SJCRH30 (cell line): ENCODE data around the gene LRCH3. TPM values are rescaled to one million over a fixed set of nuclear protein-coding genes. Genes with fewer than 3 reads are reported as not detected.

Experiments used
- DNase-seq, 2 experiments: peaks; one replicate each; pipeline ENCODE4 v3.0.0-alpha.2; 2015 to 2020
- H3K27ac ChIP-seq: fragments of 250-450 bp; sonication (Bioruptor Pico); 2 replicates; pipeline ENCODE4 v1.5.1; 2020; ENCODE audit warnings: mild to moderate bottlenecking, moderate library complexity
- H3K27me3 ChIP-seq: fragments of 250-450 bp; sonication (Bioruptor Pico); 2 replicates; pipeline ENCODE4 v1.5.1; 2020; ENCODE audit warnings: mild to moderate bottlenecking, moderate library complexity
- H3K36me3 ChIP-seq: fragments of 250-450 bp; sonication (Bioruptor Pico); 2 replicates; pipeline ENCODE4 v1.5.1; 2020; ENCODE audit warnings: mild to moderate bottlenecking, moderate library complexity
- H3K4me1 ChIP-seq: fragments of 250-450 bp; sonication (Bioruptor Pico); 2 replicates; pipeline ENCODE4 v1.5.1; 2020; ENCODE audit warnings: mild to moderate bottlenecking, moderate library complexity
- H3K4me3 ChIP-seq: fragments of 250-450 bp; sonication (Bioruptor Pico); 2 replicates; pipeline ENCODE4 v1.5.1; 2020; ENCODE audit warnings: mild to moderate bottlenecking, moderate library complexity
- H3K9me3 ChIP-seq: fragments of 250-450 bp; sonication (Bioruptor Pico); replicated peaks from 2 replicates; pipeline ENCODE4 v1.5.1; 2020; ENCODE audit warnings: mild to moderate bottlenecking, moderate library complexity
- total RNA-seq: library from RNA; depleted of rRNA; stranded (reverse); fragments of >200 nt; shearing (Covaris generic); gene quantifications from 2 replicates; pipeline ENCODE4 v1.2.3, GENCODE V29; 2014

LRCH3 gene
- total RNA-seq, 1 experiment from 2014 or later: 144 TPM

DNA sequence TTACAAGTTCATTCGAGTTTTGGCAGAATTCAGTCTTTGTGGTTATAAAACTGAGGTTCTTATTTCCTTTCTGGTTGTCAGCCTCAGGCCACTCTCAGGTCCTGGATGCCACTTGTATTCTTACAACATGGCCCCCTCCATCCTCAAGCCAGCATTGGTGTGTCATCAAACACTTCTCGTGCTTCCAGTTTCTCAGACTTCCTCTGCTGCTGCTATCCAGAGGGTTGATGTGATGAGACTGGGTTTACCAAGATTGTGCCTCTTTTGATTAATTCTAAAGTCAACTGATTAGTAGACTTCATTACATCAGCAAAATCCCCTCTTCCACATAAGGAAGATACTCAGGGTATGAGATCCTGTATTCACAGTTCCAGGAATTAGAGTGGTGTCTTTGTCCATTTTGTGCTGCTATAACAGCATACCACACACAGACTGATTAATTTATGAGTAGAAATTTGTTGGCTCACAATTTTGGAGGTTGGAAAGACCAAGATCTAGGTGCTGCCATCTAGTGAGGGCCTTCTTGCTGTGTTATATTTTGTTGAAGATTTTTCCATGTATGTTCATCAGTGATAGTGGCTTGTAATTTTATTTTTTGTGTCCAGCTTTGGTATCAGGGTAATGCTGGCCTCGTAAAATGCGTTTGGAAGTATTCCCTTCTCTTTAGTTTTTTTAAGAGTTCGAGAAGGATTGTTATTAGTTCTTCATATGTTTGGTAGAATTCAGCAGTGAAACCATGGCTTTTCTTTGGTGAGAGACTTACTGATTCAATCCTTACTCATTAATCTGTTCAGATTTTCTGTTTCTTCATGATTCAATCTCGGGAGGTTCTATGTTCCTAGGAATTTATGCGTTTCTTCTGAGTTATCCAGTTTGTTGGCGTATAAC is 11.1 kb downstream of the LRCH3 start:
- Histone ChIP-seq H3K27me3 (no peaks in the 10 kb centered on the region), H3K36me3 (peaks cover 15% of the 10 kb centered on the region; the same call in 1 of the 2 replicates), H3K4me1 (no peaks in the 10 kb centered on the region), H3K9me3 (no peaks in the 10 kb centered on the region), H3K27ac (no peak overlapping the region), H3K4me3 (no peak overlapping the region)
- no peak for DNase-seq

DNA sequence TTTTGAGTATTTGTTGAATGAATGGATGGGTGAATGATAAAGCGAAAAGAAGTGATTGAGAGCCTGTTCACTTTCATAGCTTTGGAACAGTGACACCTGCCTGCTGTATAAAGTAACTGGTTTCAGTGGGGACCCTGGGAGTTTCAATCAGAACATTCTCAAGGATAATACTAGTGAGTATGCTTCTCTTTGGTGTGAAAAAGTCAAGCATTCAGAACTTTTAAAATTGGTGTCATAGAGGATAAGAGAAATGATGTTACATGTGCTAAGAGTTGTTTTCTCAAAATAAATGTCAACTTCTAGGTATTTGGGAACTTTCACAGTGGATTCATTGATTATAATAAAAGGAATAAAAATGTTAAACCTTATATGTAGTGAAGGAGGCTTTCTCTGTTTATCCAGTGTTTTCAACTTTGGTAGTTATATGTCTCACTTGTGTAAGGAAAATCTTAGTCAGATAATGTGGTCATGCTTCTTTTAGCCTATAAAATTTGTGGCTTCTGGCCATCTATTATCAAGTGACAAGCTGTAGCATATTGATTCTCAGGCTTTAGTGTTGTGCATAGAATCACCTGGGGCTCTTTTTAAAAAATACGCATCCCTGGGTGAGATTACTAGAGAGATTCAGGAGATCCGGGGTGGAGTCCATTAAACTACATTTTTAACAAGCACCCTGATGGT is 11.9 kb downstream of the LRCH3 start:
- DNase-seq: no peak
- H3K9me3 ChIP-seq: no peaks in the 10 kb centered on the region
- H3K27me3 ChIP-seq: no peaks in the 10 kb centered on the region
- H3K27ac ChIP-seq: no peak overlapping the region
- no peaks in the 10 kb centered on the region for H3K4me1 ChIP-seq
- peaks cover 15% of the 10 kb centered on the region; the same call in 1 of the 2 replicates for H3K36me3 ChIP-seq
- no peak overlapping the region for H3K4me3 ChIP-seq

DNA sequence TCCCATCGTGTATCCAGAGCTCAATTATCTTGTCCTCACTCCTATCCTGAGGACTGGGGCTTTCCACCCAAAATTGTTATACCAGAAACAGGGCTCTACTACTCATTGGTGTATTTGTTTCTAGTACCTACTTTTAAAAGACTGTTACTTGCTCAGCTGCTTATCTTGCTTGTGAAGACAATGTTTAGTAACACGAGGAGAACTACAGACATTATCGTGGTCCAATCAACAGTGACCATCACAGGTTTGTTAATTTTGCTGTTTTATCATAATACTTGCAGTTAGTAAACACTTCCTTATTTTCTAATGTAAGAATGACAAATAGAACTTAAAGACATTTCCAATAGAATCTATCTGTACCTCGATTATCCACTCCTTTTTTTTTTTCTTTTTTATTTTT is 13.5 kb downstream of the LRCH3 start:
- Histone ChIP-seq H3K36me3 (peaks cover 14% of the 10 kb centered on the region; the same call in 1 of the 2 replicates), H3K4me1 (no peaks in the 10 kb centered on the region), H3K9me3 (no peaks in the 10 kb centered on the region), H3K4me3 (no peak overlapping the region), H3K27ac (no peak overlapping the region), H3K27me3 (no peaks in the 10 kb centered on the region)
- DNase-seq: no peak

DNA sequence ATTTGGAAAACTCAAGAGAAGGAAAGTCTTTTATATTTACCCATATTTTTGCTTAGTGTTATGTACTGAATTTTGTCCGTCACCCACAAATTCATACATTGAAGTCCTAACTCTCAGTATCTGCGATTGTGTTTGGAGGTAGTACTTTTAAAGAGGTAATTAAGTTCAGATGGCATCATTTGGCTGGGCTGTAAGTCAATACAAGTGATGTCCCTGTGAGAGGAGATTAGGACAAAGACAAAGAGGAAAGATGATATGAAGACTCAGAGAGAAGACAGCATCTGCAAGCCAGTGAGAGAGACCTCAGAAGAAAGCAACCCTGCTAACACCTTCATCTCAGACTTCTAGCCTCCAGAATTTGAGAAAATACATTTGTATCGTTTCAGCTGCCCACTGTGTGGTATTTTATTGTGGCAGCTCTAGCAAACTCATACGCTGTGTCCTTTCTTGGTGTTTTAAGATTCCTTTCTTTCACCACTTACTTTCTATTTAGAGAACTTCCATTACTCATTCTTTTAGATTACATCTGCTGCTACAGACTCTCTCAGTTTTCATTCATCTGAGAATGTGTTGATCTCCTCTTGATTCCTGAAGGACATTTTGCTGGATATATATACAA is 17.0 kb downstream of the LRCH3 start:
- peaks cover 14% of the 10 kb centered on the region; the same call in 1 of the 2 replicates for H3K4me1 ChIP-seq
- H3K9me3 ChIP-seq: no peaks in the 10 kb centered on the region
- H3K36me3 ChIP-seq: peaks cover 6% of the 10 kb centered on the region; the same call in 1 of the 2 replicates
- no peaks in the 10 kb centered on the region for H3K27me3 ChIP-seq
- no peak overlapping the region for H3K4me3 ChIP-seq
- H3K27ac ChIP-seq: no peak overlapping the region
- DNase-seq: no peak

DNA sequence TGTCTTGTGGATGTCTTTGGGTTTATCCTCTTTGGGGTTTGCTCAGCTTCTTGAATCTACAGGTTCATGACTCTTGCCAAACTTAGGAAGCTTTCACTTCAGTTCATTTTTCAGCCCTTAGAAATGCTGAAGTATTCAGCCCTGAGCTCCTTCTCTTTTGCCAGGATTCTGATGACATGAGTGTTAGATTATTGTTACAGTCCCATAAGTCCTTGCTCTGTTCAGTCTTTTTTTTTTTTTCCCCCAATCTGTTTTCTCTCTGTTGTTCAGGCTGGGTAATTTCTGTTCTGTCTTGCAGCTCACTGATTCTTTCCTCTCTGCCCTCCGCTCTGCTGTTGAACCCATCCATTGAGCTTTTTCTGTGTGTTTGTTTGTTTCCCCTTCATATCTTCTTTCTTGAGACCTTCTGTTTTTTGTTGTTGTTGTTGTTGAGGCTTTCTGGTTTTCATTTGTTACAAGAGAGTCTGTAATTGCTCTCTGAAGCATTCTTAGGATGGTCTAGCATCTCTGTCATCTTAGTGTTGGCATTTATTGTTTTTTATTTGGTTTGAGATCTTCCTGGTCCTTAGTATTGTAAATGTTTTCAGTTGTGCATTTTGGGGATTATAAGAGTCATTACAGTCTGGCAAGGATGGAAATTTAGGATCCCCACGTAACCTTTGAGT is 18.4 kb downstream of the LRCH3 start:
- H3K4me1 ChIP-seq: peaks cover 14% of the 10 kb centered on the region; the same call in 1 of the 2 replicates
- DNase-seq: no peak
- H3K27me3 ChIP-seq: no peaks in the 10 kb centered on the region
- H3K27ac ChIP-seq: no peak overlapping the region
- H3K9me3 ChIP-seq: no peaks in the 10 kb centered on the region
- no peak overlapping the region for H3K4me3 ChIP-seq
- H3K36me3 ChIP-seq: peaks cover 4% of the 10 kb centered on the region; the same call in 1 of the 2 replicates

DNA sequence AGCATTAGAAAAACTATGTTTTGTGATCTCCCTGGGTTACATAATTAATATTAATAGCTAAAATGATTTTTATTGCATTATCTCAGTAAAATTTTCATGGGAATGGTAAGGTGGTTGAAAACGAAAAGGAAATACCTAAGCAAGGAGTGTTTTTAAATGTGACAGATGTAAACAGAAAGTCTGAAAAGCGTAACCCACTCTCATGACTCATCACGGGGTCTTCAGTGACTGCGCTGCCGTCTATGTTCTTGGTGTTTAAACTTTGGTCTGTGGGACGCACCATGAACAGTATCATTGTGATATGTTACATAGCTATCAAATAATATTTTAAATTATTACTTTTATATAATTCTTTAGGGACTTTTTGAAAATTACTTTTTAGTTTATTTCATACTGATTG is 19.8 kb downstream of the LRCH3 start:
- DNase-seq: no peak
- Histone ChIP-seq H3K4me1 (peaks cover 14% of the 10 kb centered on the region; the same call in 1 of the 2 replicates), H3K27me3 (no peaks in the 10 kb centered on the region), H3K36me3 (0 out of 2 replicates have a peak, but pooled peaks cover 3% of the 10 kb centered on the region), H3K4me3 (no peak overlapping the region), H3K27ac (no peak overlapping the region), H3K9me3 (no peaks in the 10 kb centered on the region)

DNA sequence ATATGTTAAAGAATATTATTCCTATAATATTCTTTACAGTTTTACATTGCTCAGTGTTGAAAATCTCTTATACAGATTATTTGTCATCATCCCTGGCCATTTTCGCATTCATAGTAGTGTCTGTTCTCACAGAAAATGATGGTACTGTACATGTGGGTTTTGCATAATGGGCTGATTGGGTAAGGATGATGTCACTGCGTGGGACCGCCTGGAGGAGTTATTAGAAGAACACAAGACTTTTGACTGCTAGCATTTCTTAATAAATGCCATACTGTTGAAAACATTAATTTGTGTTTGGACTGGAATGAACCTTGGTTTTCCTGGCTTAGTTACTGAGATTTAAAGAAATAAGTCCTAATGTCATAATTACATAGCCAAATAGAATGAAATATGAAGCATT is 20.3 kb downstream of the LRCH3 start:
- Histone ChIP-seq H3K27ac (no peak overlapping the region), H3K9me3 (no peaks in the 10 kb centered on the region), H3K4me1 (peaks cover 14% of the 10 kb centered on the region; the same call in 1 of the 2 replicates), H3K4me3 (no peak overlapping the region), H3K36me3 (0 out of 2 replicates have a peak, but pooled peaks cover 3% of the 10 kb centered on the region), H3K27me3 (no peaks in the 10 kb centered on the region)
- DNase-seq: peak; percentile 9 to 23

DNA sequence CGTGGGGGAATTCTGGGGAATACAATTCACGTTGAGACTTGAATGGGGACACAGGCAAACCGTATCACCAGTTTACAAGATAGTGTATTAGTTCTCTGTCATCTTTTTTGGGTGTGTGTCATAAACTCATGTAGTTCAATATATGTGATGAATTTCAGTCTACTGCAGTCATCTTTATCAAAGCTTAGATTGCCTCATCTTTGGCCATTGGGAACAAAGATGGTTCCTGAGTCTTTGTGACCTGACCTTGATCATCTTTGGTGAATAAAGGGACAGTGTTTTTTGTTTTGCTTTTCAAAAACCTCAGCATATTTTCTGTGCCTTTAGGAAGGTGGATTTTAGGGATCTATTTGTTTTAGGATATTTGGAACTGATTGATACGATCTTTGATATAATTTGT is 23.3 kb downstream of the LRCH3 start:
- H3K4me1 ChIP-seq: peaks cover 14% of the 10 kb centered on the region; the same call in 1 of the 2 replicates
- H3K27ac ChIP-seq: no peak overlapping the region
- no peaks in the 10 kb centered on the region for H3K27me3 ChIP-seq
- H3K9me3 ChIP-seq: no peaks in the 10 kb centered on the region
- H3K36me3 ChIP-seq: peaks cover 19% of the 10 kb centered on the region
- DNase-seq: no peak
- H3K4me3 ChIP-seq: no peak overlapping the region

DNA sequence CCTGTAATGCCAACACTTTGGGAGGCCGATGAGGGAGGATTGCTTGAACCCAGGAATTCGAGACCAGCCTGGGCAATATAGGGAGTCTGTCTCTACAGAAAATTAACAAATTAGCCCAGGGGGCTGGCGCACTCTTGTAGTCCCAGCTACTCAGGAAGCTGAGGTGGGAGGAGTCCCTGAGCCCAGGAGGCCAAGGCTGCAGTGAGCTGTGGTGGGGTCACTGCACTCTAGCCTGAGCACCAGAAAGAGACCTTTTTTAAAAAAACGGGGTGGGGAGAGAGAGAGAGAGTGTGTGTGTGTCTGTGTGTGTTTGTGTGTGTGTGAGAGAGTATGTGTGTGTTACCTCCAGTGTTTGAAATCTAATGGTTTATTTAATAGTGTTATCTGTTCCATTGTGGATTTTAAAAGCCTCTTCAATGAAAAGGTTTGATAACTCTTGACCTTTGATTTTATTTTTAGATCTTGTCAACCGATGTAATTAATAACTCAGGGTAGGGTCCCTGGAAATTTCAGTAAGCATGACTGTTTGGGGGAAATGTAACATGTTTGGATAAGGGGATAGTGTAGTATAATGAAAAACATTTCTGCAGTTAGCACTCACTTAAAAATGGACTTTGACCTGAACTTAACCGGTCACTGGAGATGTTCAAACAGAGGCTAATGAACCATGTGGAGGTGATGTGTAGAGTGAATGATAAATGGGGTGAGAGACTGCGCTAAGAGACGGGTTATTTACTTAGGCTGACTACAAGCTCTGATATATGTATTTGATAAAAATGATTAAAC is 29.7 kb downstream of the LRCH3 start:
- Histone ChIP-seq H3K36me3 (peaks cover 46% of the 10 kb centered on the region), H3K4me3 (no peak overlapping the region), H3K27me3 (no peaks in the 10 kb centered on the region), H3K27ac (no peak overlapping the region), H3K9me3 (no peaks in the 10 kb centered on the region), H3K4me1 (no peaks in the 10 kb centered on the region)
- DNase-seq: no peak

DNA sequence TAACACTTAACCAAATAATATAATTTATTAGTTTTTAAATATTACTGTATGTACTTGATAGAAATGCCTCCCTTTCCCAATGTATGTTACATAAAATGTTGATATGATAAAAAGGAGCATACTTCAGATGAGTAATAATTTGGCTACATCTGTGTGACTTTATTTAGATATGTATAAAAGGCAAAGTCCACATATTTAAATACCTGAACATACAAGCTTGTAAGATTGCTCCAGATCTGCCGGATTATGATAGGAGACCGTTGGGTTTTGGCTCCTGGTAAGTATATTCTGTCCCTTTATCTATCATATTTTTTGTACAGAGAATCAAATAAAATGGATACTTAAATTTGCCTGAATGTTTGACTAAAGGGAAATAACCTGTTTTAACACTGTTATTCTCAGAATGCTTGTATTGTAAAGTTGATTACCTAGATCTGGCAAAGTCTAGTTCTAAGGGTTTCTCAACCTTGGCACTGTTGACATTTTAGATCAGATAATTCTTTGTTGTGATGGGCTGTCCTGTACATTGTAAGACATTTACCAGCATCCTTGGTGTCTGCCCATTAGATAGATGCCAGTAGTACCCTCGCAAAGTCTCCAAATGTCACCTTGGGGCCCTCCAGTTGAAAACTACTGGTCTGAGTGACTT is 38.5 kb downstream of the LRCH3 start:
- DNase-seq: no peak
- Histone ChIP-seq H3K4me3 (no peak overlapping the region), H3K27me3 (no peaks in the 10 kb centered on the region), H3K36me3 (peaks cover 64% of the 10 kb centered on the region), H3K4me1 (no peaks in the 10 kb centered on the region), H3K27ac (no peak overlapping the region), H3K9me3 (no peaks in the 10 kb centered on the region)

DNA sequence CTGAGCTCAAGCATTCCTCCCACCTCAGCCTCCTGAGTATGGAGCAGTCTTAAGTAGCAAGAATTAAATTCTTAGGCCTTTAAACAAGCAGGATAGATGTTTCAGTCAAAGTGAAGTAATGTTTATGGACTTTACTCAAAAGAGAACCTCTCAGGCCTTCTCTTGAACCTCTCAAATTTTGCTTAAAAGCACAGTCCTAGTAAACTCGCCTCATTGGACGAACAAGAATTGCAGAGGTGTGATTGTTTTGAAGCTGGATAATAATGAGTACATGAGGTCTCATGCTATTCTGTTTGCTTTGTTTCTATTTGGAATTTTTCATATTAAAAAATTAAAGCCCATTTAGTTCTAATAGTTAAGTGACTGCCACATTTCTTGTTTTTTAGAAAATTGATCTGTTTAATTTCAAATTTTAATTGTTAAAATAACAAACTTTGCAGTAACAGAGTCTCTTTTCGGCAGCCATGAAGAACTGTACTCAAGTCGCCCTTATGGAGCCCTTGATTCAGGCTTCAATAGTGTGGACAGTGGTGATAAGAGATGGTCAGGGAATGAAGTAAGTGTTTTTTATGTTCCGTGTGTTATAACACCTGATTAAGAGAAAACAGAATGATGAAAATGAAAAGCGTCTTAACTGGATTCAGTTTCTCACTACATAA is 39.4 kb downstream of the LRCH3 start:
- H3K4me1 ChIP-seq: no peaks in the 10 kb centered on the region
- H3K4me3 ChIP-seq: no peak overlapping the region
- H3K9me3 ChIP-seq: no peaks in the 10 kb centered on the region
- H3K36me3 ChIP-seq: peaks cover 68% of the 10 kb centered on the region
- DNase-seq: no peak
- H3K27me3 ChIP-seq: no peaks in the 10 kb centered on the region
- H3K27ac ChIP-seq: no peak overlapping the region

DNA sequence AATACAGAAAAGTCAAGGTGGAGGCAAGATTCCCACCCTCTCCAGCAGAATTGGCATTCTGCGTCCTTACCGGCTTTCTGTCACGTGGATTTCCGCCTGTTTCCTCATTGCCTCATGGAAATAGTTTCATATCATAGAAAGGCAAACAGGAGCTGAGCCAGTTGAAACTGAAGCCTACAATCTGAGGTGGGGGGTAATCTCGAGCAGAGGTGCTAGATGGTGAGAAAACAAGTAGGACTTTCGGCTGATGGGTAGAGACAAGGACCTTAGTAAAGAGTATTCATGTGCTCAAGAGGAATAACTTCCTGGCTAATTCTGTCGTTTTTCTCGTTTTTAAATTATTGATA is 39.9 kb downstream of the LRCH3 start:
- no peaks in the 10 kb centered on the region for H3K4me1 ChIP-seq
- H3K9me3 ChIP-seq: no peaks in the 10 kb centered on the region
- no peak overlapping the region for H3K4me3 ChIP-seq
- H3K27me3 ChIP-seq: no peaks in the 10 kb centered on the region
- DNase-seq: no peak
- H3K36me3 ChIP-seq: peaks cover 73% of the 10 kb centered on the region
- no peak overlapping the region for H3K27ac ChIP-seq
